ENCODE measurements around the gene DLL4. TPM values are rescaled to one million over a fixed set of nuclear protein-coding genes. Genes with fewer than 3 reads are reported as not detected.

The DLL4 gene
- total RNA-seq, 3 donors from 2014 or later: 3.5 to 10.5 (median 5.0) TPM

DNA sequence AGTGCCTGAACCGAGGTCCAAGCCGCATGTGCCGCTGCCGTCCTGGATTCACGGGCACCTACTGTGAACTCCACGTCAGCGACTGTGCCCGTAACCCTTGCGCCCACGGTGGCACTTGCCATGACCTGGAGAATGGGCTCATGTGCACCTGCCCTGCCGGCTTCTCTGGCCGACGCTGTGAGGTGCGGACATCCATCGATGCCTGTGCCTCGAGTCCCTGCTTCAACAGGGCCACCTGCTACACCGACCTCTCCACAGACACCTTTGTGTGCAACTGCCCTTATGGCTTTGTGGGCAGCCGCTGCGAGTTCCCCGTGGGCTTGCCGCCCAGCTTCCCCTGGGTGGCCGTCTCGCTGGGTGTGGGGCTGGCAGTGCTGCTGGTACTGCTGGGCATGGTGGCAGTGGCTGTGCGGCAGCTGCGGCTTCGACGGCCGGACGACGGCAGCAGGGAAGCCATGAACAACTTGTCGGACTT, 7.1 kb downstream of the DLL4 start:
- no peak for DNase-seq (ENCODE audit: low spot score in 2 of 2)
- Histone ChIP-seq H3K27ac (peak overlapping the region in 1 of 2 donors; percentile 25), H3K4me3 (peak overlapping the region in 1 of 3 donors; percentile 19), H3K4me1 (peaks cover 0 to 5% of the 10 kb centered on the region in 2 donors), H3K36me3 (no peaks in the 10 kb centered on the region), H3K9me3 (no peaks in the 10 kb centered on the region), H3K27me3 (peaks cover 0 to 17% of the 10 kb centered on the region in 2 donors)
- TF ChIP-seq POLR2A (IDR thresholded peaks at IDR 0.05) (no peak), POLR2AphosphoS5 (IDR thresholded peaks at IDR 0.05) (no peak), CTCF (IDR thresholded peaks at IDR 0.05) (no peak)
- intact Hi-C loops (cut with DNase I; ENCODE audit: low total_unique reads): no loop called here

DNA sequence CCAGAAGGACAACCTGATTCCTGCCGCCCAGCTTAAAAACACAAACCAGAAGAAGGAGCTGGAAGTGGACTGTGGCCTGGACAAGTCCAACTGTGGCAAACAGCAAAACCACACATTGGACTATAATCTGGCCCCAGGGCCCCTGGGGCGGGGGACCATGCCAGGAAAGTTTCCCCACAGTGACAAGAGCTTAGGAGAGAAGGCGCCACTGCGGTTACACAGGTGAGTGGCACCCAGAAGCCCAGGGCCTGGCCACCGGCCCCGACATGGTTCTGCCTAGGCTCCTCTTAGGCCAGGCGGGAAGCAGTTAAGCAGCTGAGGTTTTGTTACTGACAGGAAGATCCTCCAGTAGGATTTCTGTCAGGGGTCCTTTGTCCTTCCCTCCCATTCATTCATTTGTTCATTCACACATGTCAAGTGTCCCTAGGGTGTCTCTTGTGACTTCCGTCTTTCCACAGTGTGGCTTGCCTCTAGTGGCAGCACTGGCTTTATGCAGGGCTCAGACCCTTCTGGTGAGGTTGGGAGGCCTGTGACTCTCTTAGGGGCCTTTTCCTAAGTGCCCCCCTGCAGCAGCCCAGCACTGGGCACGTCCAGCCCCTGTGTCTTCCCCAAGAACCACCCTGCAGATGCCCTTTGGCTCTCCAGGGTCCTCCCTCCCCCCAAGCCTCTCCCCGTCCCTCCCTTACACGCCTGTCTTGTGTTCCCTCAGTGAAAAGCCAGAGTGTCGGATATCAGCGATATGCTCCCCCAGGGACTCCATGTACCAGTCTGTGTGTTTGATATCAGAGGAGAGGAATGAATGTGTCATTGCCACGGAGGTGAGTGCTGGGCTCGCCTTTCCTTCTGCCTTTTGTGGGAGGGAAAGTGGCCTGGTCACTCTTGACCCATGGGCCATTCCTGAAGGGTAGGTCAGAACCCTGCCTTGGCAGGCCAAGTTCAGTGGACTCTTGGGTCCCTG, 7.8 kb downstream of the DLL4 start:
- H3K4me1 ChIP-seq: peaks cover 3 to 7% of the 10 kb centered on the region in 2 donors
- intact Hi-C loops (cut with DNase I; ENCODE audit: low total_unique reads): no loop called here
- peaks cover 0 to 10% of the 10 kb centered on the region in 2 donors for H3K27me3 ChIP-seq
- DNase-seq (ENCODE audit: low spot score in 2 of 2): no peak
- no peaks in the 10 kb centered on the region for H3K9me3 ChIP-seq
- H3K4me3 ChIP-seq: no peak overlapping the region
- peak overlapping the region in 1 of 2 donors; percentile 25 for H3K27ac ChIP-seq
- TF ChIP-seq CTCF (IDR thresholded peaks at IDR 0.05) (no peak), POLR2A (IDR thresholded peaks at IDR 0.05) (no peak), POLR2AphosphoS5 (IDR thresholded peaks at IDR 0.05) (no peak)
- no peaks in the 10 kb centered on the region for H3K36me3 ChIP-seq

DNA sequence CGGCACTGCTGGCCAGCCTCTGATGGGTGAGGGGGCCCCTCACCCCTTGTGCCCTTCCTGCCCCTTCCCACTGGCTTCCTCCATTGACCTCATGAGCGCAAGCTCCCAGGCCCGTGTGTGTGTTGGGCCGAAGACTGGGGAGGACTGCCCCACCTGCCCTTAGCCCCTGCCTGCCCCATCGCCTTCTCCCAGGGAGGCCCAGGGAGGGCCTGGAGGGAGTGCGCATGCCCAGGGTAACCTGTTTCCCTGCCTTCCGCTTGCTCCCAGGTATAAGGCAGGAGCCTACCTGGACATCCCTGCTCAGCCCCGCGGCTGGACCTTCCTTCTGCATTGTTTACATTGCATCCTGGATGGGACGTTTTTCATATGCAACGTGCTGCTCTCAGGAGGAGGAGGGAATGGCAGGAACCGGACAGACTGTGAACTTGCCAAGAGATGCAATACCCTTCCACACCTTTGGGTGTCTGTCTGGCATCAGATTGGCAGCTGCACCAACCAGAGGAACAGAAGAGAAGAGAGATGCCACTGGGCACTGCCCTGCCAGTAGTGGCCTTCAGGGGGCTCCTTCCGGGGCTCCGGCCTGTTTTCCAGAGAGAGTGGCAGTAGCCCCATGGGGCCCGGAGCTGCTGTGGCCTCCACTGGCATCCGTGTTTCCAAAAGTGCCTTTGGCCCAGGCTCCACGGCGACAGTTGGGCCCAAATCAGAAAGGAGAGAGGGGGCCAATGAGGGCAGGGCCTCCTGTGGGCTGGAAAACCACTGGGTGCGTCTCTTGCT, 8.8 kb downstream of the DLL4 start:
- Histone ChIP-seq H3K36me3 (no peaks in the 10 kb centered on the region), H3K9me3 (no peaks in the 10 kb centered on the region), H3K27me3 (peaks cover 0 to under 1% of the 10 kb centered on the region in 2 donors), H3K27ac (peak overlapping the region in 1 of 2 donors; percentile 32), H3K4me1 (peaks cover 11 to 12% of the 10 kb centered on the region in 2 donors), H3K4me3 (no peak overlapping the region)
- intact Hi-C loops (cut with DNase I; ENCODE audit: low total_unique reads): no loop called here
- DNase-seq (ENCODE audit: low spot score in 2 of 2): peak in 1 of 2 donors; percentile 50
- TF ChIP-seq POLR2AphosphoS5 (IDR thresholded peaks at IDR 0.05) (no peak), CTCF (IDR thresholded peaks at IDR 0.05) (peak; percentile 22 to 54 (median 46)), POLR2A (IDR thresholded peaks at IDR 0.05) (no peak)

GRCh38 chr15:40938536-40938870, 9.4 kb downstream of the DLL4 start:
- TF ChIP-seq POLR2A (IDR thresholded peaks at IDR 0.05) (no peak), CTCF (IDR thresholded peaks at IDR 0.05) (no peak), POLR2AphosphoS5 (IDR thresholded peaks at IDR 0.05) (no peak)
- DNase-seq (ENCODE audit: low spot score in 2 of 2): no peak

More at GRCh38 chr15:40938536-40938870, 9.4 kb downstream of the DLL4 start:
- no peaks in the 10 kb centered on the region for H3K9me3 ChIP-seq
- H3K27me3 ChIP-seq: no peaks in the 10 kb centered on the region
- intact Hi-C loops (cut with DNase I; ENCODE audit: low total_unique reads): no loop called here
- no peak overlapping the region for H3K4me3 ChIP-seq
- no peaks in the 10 kb centered on the region for H3K36me3 ChIP-seq
- H3K4me1 ChIP-seq: peaks cover 11 to 12% of the 10 kb centered on the region in 2 donors
- H3K27ac ChIP-seq: peak overlapping the region in 1 of 2 donors; percentile 32

Measured in breast epithelium (tissue), 4 donors.